Thyroid gland (tissue), 4 donors: ENCODE data around the gene UBALD2.

Experiments used
- POLR2A ChIP-seq, 2 donors: fragments of 450-650 bp; IDR thresholded peaks; one replicate each; pipeline ENCODE4 v1.6.1; 2017; ENCODE audit warnings: antibody characterized with exemption in 2 of 2, mild to moderate bottlenecking in 2 of 2, moderate library complexity in 1 of 2
- TF ChIP-seq, protein P1 (sequence below), 6 experiments: fragments of 200-600 bp in 3 of 6; fragments of 450-650 bp in 3 of 6; sonication (generic) in 3 of 6; IDR thresholded peaks; one replicate each; pipeline ENCODE4 v1.5.1; 2016 to 2019; ENCODE audit warnings: antibody characterized with exemption in 6 of 6, mild to moderate bottlenecking in 2 of 6, inconsistent platforms in 1 of 6, moderate library complexity in 1 of 6

DNA sequence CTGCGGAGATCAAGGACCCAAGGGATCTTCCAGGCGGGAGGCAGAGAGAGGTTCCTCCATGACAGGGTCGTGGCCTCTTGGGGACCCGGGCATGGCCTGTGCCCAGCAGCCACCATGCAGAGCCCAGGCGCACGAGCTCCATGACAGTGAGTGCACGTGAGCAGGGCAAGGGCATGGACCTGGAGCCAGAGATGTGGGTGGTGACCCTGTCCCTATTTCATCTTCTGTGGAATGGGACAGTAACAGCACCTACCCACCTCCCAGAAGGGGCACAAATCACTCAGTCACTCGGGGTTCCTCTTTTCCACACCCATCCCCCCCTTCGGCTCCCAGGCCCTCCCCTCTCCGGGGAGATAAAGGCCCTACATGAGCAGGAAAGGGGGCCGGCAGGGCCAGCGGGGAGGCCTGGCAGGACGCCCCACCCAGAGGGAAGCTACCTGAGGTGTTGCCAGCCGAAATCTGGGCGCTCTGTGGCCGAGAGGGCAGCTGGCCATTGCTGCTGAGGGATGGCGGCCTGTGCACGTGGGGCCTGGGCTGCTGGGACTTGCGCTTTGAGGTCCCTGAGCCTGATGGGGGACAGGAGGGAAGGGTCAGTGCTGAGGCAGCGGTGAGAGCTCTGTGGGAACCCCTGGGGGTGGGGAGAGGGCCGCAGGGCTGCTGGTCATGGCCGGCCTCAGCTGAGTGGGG is 10.4 kb downstream of the UBALD2 start:
- TF ChIP-seq, protein P1, sequence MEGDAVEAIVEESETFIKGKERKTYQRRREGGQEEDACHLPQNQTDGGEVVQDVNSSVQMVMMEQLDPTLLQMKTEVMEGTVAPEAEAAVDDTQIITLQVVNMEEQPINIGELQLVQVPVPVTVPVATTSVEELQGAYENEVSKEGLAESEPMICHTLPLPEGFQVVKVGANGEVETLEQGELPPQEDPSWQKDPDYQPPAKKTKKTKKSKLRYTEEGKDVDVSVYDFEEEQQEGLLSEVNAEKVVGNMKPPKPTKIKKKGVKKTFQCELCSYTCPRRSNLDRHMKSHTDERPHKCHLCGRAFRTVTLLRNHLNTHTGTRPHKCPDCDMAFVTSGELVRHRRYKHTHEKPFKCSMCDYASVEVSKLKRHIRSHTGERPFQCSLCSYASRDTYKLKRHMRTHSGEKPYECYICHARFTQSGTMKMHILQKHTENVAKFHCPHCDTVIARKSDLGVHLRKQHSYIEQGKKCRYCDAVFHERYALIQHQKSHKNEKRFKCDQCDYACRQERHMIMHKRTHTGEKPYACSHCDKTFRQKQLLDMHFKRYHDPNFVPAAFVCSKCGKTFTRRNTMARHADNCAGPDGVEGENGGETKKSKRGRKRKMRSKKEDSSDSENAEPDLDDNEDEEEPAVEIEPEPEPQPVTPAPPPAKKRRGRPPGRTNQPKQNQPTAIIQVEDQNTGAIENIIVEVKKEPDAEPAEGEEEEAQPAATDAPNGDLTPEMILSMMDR (IDR thresholded peaks at IDR 0.05): no peak
- no peak for TF ChIP-seq POLR2A (IDR thresholded peaks at IDR 0.05)
